ENCODE data around the gene CYP51A1. TPM values are rescaled to one million over a fixed set of nuclear protein-coding genes. Genes with fewer than 3 reads are reported as not detected.

The CYP51A1 gene
- total and polyA plus RNA-seq, 9 donors: 23.7 to 219 (median 56.4) TPM

DNA sequence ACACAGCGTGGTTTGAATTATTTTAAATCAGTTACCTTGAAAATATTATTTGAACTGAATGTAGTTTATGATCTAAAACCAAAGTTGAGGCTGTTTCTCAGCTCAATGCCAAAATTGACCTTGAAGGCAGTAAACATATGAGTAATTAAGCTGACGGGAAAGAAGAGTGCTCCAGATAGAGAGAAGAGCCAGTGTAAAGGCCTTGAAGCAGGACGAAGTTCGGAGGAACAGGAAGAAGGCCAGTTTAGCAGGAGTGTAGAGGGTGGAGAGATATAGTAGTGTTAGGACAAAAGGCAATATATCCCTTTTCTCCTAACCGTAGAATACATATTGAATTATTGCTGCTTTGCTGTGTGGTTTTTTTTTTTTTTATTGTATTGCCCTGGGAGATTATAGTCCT lies 63.2 kb downstream of the CYP51A1 start:
- Histone ChIP-seq H3K36me3 (no peaks in the 10 kb centered on the region), H3K27me3 (no peaks in the 10 kb centered on the region), H3K9me3 (no peaks in the 10 kb centered on the region), H3K4me3 (no peak overlapping the region), H3K27ac (peak overlapping the region in 1 of 2 donors; percentile 74), H3K4me1 (ENCODE audit: insufficient read depth) (peaks cover 1% of the 10 kb centered on the region)
- TF ChIP-seq POLR2A (IDR thresholded peaks at IDR 0.05) (no peak), EP300 (IDR thresholded peaks at IDR 0.05) (no peak), CTCF (IDR thresholded peaks at IDR 0.05) (no peak)
- WGBS, 3 donors: 10 to 30% (median 15%) methylated on average over 5 of the region's 5 CpGs
- intact Hi-C loops (cut with DNase I): no loop called here
- peak in 4 of 5 donors; percentile 24 to 51 (median 33) for DNase-seq

DNA sequence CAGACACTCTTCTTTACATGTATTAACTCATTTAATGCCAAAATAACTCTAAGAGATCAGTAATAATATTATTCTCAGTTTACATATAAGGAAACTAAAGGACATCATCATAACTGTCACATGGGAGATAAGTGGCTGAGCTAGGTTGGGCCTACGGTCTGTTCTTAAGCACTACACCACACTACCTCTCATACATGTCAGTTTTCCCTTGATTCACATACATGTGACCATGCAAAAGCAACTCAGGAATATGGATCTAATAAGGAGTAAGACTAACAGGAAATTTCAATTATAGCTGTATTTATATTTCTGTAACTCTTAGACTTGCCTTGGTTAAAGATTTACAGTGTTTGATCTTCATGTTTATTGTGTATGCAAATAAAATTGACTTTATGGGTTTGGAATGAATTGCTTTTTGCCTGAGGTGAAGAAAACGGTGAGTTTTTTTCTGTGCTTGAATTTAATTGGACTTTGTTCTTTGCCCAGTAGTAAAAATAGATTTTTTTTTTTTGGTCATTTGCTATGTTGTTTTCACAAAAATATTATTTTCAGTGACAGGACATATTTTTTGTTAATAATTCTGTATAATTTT lies 69.7 kb downstream of the CYP51A1 start:
- WGBS, 3 donors: 88 to 94% (median 91%) methylated on average over 2 of the region's 2 CpGs
- H3K4me1 ChIP-seq (ENCODE audit: insufficient read depth): peaks cover under 1% of the 10 kb centered on the region
- H3K27ac ChIP-seq: no peak overlapping the region
- H3K27me3 ChIP-seq: no peaks in the 10 kb centered on the region
- intact Hi-C loops (cut with DNase I): no loop called here
- DNase-seq: no peak
- TF ChIP-seq POLR2A (IDR thresholded peaks at IDR 0.05) (no peak), CTCF (IDR thresholded peaks at IDR 0.05) (no peak), EP300 (IDR thresholded peaks at IDR 0.05) (no peak)
- no peaks in the 10 kb centered on the region for H3K9me3 ChIP-seq
- H3K36me3 ChIP-seq: no peaks in the 10 kb centered on the region
- H3K4me3 ChIP-seq: no peak overlapping the region

Other genes with a start within 250 kb of the CYP51A1 start
- gene AKAP9, start 193.6 kb downstream of the CYP51A1 start, total RNA-seq: 10 to 100 TPM; 46.3 to 92.8 (median 60.9) TPM
- gene AKAP9, start 193.6 kb downstream of the CYP51A1 start, polyA plus RNA-seq: 10 to 100 TPM; 22.1 to 31.4 TPM
- gene LRRD1, start 44.7 kb upstream of the CYP51A1 start, total RNA-seq: under 1 TPM in 4 of 7 donors, not detected in 3; 0.11 to 0.60 (median 0.50) TPM
- gene LRRD1, start 44.7 kb upstream of the CYP51A1 start, polyA plus RNA-seq: under 1 TPM; 0.11 to 0.23 TPM
- gene KRIT1, start 111.4 kb upstream of the CYP51A1 start, total RNA-seq: 10 to 100 TPM; 46.8 to 65.0 (median 53.1) TPM
- gene KRIT1, start 111.4 kb upstream of the CYP51A1 start, polyA plus RNA-seq: 10 to 100 TPM; 29.4 to 32.1 TPM
- gene ANKIB1, start 111.5 kb upstream of the CYP51A1 start, total RNA-seq: 10 to 100 TPM; 30.8 to 83.1 (median 61.4) TPM
- gene ANKIB1, start 111.5 kb upstream of the CYP51A1 start, polyA plus RNA-seq: 10 to 100 TPM; 11.3 to 28.5 TPM